ENCODE results near the gene REC8. TPM values are rescaled to one million over a fixed set of nuclear protein-coding genes. Genes with fewer than 3 reads are reported as not detected.

The REC8 gene
- total RNA-seq, 1 experiment from 2014 or later, result 37.5 TPM

DNA sequence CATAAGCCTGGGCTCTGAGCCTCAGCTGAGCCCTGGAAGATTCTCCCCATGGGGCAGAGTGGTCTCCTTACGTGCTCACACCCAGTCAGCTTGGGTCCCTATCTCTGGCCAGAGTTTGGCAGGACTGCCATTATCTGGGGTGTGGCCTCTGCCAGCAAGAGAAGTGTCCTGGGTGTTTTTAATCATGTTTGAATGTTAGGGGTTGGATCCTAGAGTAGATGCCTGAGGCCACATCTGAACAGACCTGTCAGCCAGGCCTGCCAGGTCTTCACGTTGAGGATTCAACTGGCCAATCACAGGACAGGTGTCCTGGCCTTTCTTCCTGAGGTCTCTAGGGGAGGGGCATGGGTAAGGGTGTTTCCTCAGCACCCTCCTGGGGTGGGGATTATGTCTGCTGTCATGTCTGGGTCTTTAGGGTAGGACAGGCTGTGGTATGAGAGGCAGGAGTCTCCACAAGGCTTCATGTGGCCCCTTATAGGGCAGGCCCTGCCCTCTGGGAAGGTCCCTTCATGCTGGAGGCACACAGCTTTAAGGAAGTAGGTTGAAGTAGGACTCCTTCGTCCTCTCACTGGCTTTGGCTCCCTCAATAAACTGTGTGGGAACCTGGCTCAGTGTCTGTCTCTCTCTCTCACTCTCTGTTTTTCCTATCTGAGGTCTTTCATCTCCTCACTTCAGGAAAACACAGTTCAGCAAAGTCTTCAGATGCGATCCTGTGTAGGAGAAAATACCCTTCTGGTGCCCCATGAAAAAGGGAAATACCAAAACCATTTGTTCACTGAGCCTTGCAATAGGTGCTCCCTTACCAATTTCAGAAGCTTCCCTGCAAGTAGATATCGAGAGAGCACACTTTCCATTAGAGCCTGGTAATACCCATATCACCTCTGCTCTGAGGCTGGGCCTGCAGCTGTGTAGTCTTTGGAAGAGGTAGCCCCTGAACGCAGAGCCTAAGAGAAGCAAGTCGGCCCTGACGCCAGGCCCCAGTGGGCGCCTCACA, 48.2 kb upstream of the REC8 start:
- no peak overlapping the region for H3K27ac Mint-ChIP-seq (ENCODE audit: unreplicated experiment)
- intact Hi-C loops (cut with micrococcal nuclease; ENCODE audit: unreplicated experiment), result no loop called here
- BruUV-seq (replicated peaks), result no TSS peak

DNA sequence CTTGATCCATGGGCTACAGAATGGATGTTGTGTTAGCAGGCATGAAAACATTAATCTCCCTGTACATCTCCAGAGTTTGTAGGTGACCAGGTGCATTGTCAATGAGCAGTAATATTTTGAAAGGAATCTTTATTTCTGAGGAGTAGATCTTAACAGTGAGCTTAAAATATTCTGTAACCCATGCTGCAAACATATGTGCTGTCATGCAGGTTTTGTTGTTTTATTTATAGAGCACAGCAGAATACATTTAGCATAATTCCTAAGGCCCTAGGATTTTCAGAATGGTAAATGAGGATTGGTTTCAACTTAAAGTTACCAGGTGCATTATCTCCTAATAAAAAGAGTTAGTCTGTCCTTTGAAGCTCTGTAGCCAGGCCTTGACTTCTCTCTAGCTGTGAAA, 44.9 kb upstream of the REC8 start:
- peaks cover 13% of the 10 kb centered on the region for H3K36me3 Mint-ChIP-seq (ENCODE audit: insufficient read depth, unreplicated experiment)
- BruUV-seq (replicated peaks), result no TSS peak
- TF ChIP-seq, protein P1, sequence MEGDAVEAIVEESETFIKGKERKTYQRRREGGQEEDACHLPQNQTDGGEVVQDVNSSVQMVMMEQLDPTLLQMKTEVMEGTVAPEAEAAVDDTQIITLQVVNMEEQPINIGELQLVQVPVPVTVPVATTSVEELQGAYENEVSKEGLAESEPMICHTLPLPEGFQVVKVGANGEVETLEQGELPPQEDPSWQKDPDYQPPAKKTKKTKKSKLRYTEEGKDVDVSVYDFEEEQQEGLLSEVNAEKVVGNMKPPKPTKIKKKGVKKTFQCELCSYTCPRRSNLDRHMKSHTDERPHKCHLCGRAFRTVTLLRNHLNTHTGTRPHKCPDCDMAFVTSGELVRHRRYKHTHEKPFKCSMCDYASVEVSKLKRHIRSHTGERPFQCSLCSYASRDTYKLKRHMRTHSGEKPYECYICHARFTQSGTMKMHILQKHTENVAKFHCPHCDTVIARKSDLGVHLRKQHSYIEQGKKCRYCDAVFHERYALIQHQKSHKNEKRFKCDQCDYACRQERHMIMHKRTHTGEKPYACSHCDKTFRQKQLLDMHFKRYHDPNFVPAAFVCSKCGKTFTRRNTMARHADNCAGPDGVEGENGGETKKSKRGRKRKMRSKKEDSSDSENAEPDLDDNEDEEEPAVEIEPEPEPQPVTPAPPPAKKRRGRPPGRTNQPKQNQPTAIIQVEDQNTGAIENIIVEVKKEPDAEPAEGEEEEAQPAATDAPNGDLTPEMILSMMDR (IDR thresholded peaks at IDR 0.05; ENCODE audit: unreplicated experiment), result no peak
- intact Hi-C loops (cut with micrococcal nuclease; ENCODE audit: unreplicated experiment), result no loop called here
- H3K27ac Mint-ChIP-seq (ENCODE audit: unreplicated experiment), result no peak overlapping the region
- no peaks in the 10 kb centered on the region for H3K27me3 Mint-ChIP-seq (ENCODE audit: unreplicated experiment)
- H3K9me3 Mint-ChIP-seq (ENCODE audit: low read depth, unreplicated experiment), result no peaks in the 10 kb centered on the region
- H3K4me3 Mint-ChIP-seq (ENCODE audit: low read depth, unreplicated experiment), result no peak overlapping the region
- no peak for DNase-seq
- no peaks in the 10 kb centered on the region for H3K4me1 Mint-ChIP-seq (ENCODE audit: low read depth, unreplicated experiment)
- CTCF ChIA-PET, result interaction anchor here (0.6 to 0.7 kb wide), 2 partner anchors 82 to 115 kb away, joined by 4 to 6 read pairs; no protein-coding TSS in a partner anchor

More for the DNA sequence above, 48.2 kb upstream of the REC8 start:
- DNase-seq, result no peak
- Mint-ChIP-seq H3K36me3 (ENCODE audit: insufficient read depth, unreplicated experiment) (peaks cover 23% of the 10 kb centered on the region), H3K4me1 (ENCODE audit: low read depth, unreplicated experiment) (no peaks in the 10 kb centered on the region), H3K9me3 (ENCODE audit: low read depth, unreplicated experiment) (no peaks in the 10 kb centered on the region), H3K27me3 (ENCODE audit: unreplicated experiment) (no peaks in the 10 kb centered on the region), H3K4me3 (ENCODE audit: low read depth, unreplicated experiment) (no peak overlapping the region)
- CTCF ChIA-PET, result no interaction called here
- TF ChIP-seq, protein P1 (IDR thresholded peaks at IDR 0.05; ENCODE audit: unreplicated experiment), result no peak

- Mint-ChIP-seq H3K9me3 (ENCODE audit: low read depth, unreplicated experiment) (no peaks in the 10 kb centered on the region), H3K27me3 (ENCODE audit: unreplicated experiment) (no peaks in the 10 kb centered on the region), H3K36me3 (ENCODE audit: insufficient read depth, unreplicated experiment) (peaks cover 13% of the 10 kb centered on the region), H3K27ac (ENCODE audit: unreplicated experiment) (no peak overlapping the region), H3K4me1 (ENCODE audit: low read depth, unreplicated experiment) (no peaks in the 10 kb centered on the region), H3K4me3 (ENCODE audit: low read depth, unreplicated experiment) (no peak overlapping the region)
- TF ChIP-seq, protein P1 (IDR thresholded peaks at IDR 0.05; ENCODE audit: unreplicated experiment), result no peak
- DNase-seq, result no peak
- intact Hi-C loops (cut with micrococcal nuclease; ENCODE audit: unreplicated experiment), result no loop called here
- BruUV-seq (replicated peaks), result no TSS peak
- CTCF ChIA-PET, result no interaction called here
Measured at GRCh38 chr14:24127673-24128072, 44.2 kb upstream of the REC8 start.

- BruUV-seq (replicated peaks), result no TSS peak
- intact Hi-C loops (cut with micrococcal nuclease; ENCODE audit: unreplicated experiment), result no loop called here
- DNase-seq, result no peak
- H3K36me3 Mint-ChIP-seq (ENCODE audit: insufficient read depth, unreplicated experiment), result peaks cover 4% of the 10 kb centered on the region
- H3K4me3 Mint-ChIP-seq (ENCODE audit: low read depth, unreplicated experiment), result no peak overlapping the region
- H3K27me3 Mint-ChIP-seq (ENCODE audit: unreplicated experiment), result no peaks in the 10 kb centered on the region
- no peaks in the 10 kb centered on the region for H3K9me3 Mint-ChIP-seq (ENCODE audit: low read depth, unreplicated experiment)
- CTCF ChIA-PET, result no interaction called here
- H3K4me1 Mint-ChIP-seq (ENCODE audit: low read depth, unreplicated experiment), result no peaks in the 10 kb centered on the region
- TF ChIP-seq, protein P1 (IDR thresholded peaks at IDR 0.05; ENCODE audit: unreplicated experiment), result no peak
- H3K27ac Mint-ChIP-seq (ENCODE audit: unreplicated experiment), result no peak overlapping the region
Measured at GRCh38 chr14:24129410-24129998, 42.4 kb upstream of the REC8 start.
